Heart right ventricle (tissue), 16 donors: ENCODE data around the gene MRPS18A. TPM values are rescaled to one million over a fixed set of nuclear protein-coding genes. Genes with fewer than 3 reads are reported as not detected.

Source experiments
- ATAC-seq, 8 donors: fragments of 200-7000 bp; cut with Tn5 transposase; one replicate each; pipeline ENCODE4 v1.9.1; 2020; ENCODE audit warnings: mild to moderate bottlenecking in 8 of 8, moderate library complexity in 8 of 8, moderate number of reproducible peaks in 1 of 8
- DNase-seq, 2 donors: peaks; one replicate each; pipeline ENCODE4 v3.0.0-alpha.2; 2020
- H3K27ac ChIP-seq, 10 donors: fragments of 200-600 bp; sonication (generic) in 2 of 10; one replicate each; pipeline versions ENCODE4 v1.5.0 to v1.8.0; 2020 to 2022; ENCODE audit warnings: mild to moderate bottlenecking in 3 of 10
- H3K27me3 ChIP-seq, 7 donors: fragments of 200-600 bp; one replicate each; pipeline ENCODE4 v1.8.0; 2021 to 2022; ENCODE audit warnings: mild to moderate bottlenecking in 2 of 7
- H3K36me3 ChIP-seq, 9 donors: fragments of 200-600 bp; sonication (generic) in 1 of 9; one replicate each; pipeline versions ENCODE4 v1.5.0 to v1.8.0; 2020 to 2022; ENCODE audit warnings: mild to moderate bottlenecking in 2 of 9
- H3K4me1 ChIP-seq, 9 donors: fragments of 200-600 bp; sonication (generic) in 1 of 9; one replicate each; pipeline versions ENCODE4 v1.5.0 to v1.8.0; 2020 to 2022; ENCODE audit warnings: mild to moderate bottlenecking in 4 of 9
- H3K4me3 ChIP-seq, 10 donors: fragments of 200-600 bp; sonication (generic) in 2 of 10; one replicate each; pipeline versions ENCODE4 v1.5.0 to v1.8.0; 2020 to 2022; ENCODE audit warnings: mild to moderate bottlenecking in 7 of 10, moderate library complexity in 2 of 10
- H3K9me3 ChIP-seq, 11 donors: fragments of 200-600 bp in 10 of 11; sonication (generic) in 2 of 11; one replicate each; pipeline versions ENCODE4 v1.5.0 to v1.8.0; 2013 to 2022; ENCODE audit warnings: mild to moderate bottlenecking in 2 of 11, control low read depth in 1 of 11, moderate library complexity in 1 of 11
- CTCF ChIP-seq, 9 donors: fragments of 200-600 bp; sonication (generic) in 2 of 9; IDR thresholded peaks; one replicate each; pipeline versions ENCODE4 v1.5.0 to v1.8.0; 2021 to 2022; ENCODE audit warnings: antibody characterized with exemption in 9 of 9, mild to moderate bottlenecking in 5 of 9, moderate library complexity in 1 of 9
- WGBS, 2 donors: extraction: QIAGEN DNeasy Blood & Tissue Kit; methylation state at CpG; one replicate each; pipeline ENCODE4 v1.1.7; 2013; ENCODE audit warnings: inconsistent platforms in 1 of 2; 5-methylcytosine and 5-hydroxymethylcytosine counted together
- intact Hi-C, 10 donors: fragments of 100-400 bp; cut with DNase I; formaldehyde crosslinking; loops; one replicate each; pipeline versions ENCODE4 v1.11.1 to v1.14.2; 2022
- polyA plus RNA-seq, 2 donors: library from polyadenylated mRNA; stranded (reverse); fragments of 200-250 nt; gene quantifications; one replicate each; pipeline ENCODE4 v1.2.3, GENCODE V29; 2013
- total RNA-seq, 10 donors: library from RNA; stranded (reverse); fragmentation: NEBNext Ultra II Directional in 3 of 10; extraction: Animal tissue kit (Norgen Biotek cat#: 25700) in 3 of 10; gene quantifications; one replicate each; pipeline versions ENCODE4 v1.2.1 to v1.2.4, GENCODE V29; 2021 to 2023
- donor health status: Arrhythmogenic right ventricular cardiomyopathy.
- donor health status: ischemic (EF 13 %, LVEDD 7.1; RV severe dilation, severe dysfunction).
- donor health status: healthy with polysubstance abuse.
- donor health status: DM: no; HTN: yes; CAD: no.
- donor health status: DM: no; HTN: no; CAD: no.
- donor health status: ischemic (EF 25% LVEDD 6.9; RV normal size, moderate dysfunction).
- donor health status: ischemic (EF 25% LVEDD 5.7; RV mildly dilated, moderate dysfunction).
- donor health status: healthy.
- donor health status: DM: yes; HTN: yes; CAD: no.
- donor health status: Ischemic cardiomyopathy.
- donor health status: ischemic (EF 35%, LVEDD 5.7; RV mildly dilated, moderate dysfunction).
- donor health status: nonischemic (EF 11% LVEDD 7.7; RV severe dilation, severe dysfunction).
- donor health status: DM: yes; HTN: yes; CAD: no.
- donor health status: PGD.
- donor health status: ischemic (EF 29% LVEDD 5.4; RV normal size, mild dysfunction).
- donor health status: nonischemic (EF 23%, LVEDD 6.1; RV moderate dilation, normal function).

The MRPS18A gene
- total and polyA plus RNA-seq, 12 donors = 30.4 to 103 (median 40.6) TPM

GRCh38 chr6:43720999-43721398, 33.4 kb upstream of the MRPS18A start:
- no peak for TF ChIP-seq CTCF (IDR thresholded peaks at IDR 0.05)
- Histone ChIP-seq H3K27ac (no peak overlapping the region), H3K36me3 (no peaks in the 10 kb centered on the region), H3K9me3 (no peaks in the 10 kb centered on the region), H3K27me3 (no peaks in the 10 kb centered on the region), H3K4me1 (peaks cover 4 to 44% (median 36%) of the 10 kb centered on the region in 9 donors), H3K4me3 (no peak overlapping the region)
- no peak for ATAC-seq
- WGBS, 2 donors = 89 to 97% methylated on average over 4 of the region's 4 CpGs
- intact Hi-C loops = loop anchor here in 7 of 10 donors (5.0 kb wide), 5 partner anchors 36 to 356 kb away; no protein-coding TSS in a partner anchor
- DNase-seq = no peak

GRCh38 chr6:43719511-43719910, 31.9 kb upstream of the MRPS18A start:
- Histone ChIP-seq H3K36me3 (no peaks in the 10 kb centered on the region), H3K27ac (peak overlapping the region in 9 of 10 donors; percentile 74 to 92 (median 84)), H3K9me3 (no peaks in the 10 kb centered on the region), H3K27me3 (no peaks in the 10 kb centered on the region), H3K4me1 (peaks cover 4 to 52% (median 45%) of the 10 kb centered on the region in 9 donors), H3K4me3 (no peak overlapping the region)
- WGBS, 2 donors = 87 to 93% methylated on average over 7 of the region's 7 CpGs
- TF ChIP-seq CTCF (IDR thresholded peaks at IDR 0.05) = no peak
- ATAC-seq (no peak), DNase-seq (no peak)
- intact Hi-C loops = loop anchor here in 3 of 10 donors (5.0 kb wide), 3 partner anchors 37 to 53 kb away; partner anchors contain the start of gene VEGFA (in 1 of the 3)

DNA sequence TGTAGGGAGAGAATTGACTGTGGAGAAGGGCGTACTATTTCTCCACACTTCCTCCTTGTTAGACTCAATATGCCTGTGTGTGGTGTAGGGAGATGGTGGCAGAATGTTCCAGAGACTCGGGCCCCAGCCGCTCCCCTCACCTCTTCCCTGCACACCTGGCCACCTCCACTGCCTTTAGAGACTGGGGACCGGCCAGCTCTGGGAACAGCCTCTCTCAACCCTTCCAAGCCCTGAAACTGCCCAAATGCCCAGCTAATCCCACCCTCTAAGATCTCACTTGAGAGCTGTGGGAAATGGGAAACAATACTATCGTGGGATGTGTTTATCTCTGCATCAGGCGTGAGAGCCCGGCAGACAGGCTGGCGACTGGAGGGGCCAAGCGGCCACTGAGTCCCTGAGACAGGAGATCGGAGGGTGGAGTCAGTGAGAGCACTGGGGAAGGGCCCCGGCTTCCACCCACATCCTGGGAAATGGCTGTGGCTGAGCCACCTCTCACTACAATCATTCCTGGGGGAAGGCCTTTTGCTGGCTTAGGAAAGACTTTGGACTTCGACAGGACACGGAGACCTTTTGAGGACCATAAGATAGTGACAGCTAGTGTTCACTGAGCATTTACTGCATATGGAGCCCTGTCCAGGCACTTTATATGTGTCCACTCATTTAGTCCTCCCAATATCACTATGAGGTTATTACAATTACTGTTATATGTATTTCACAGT, 31.0 kb upstream of the MRPS18A start:
- ATAC-seq (peak; percentile 11 to 64 (median 54)), DNase-seq (peak in 1 of 2 donors; percentile 50)
- Histone ChIP-seq H3K4me3 (no peak overlapping the region), H3K4me1 (peaks cover 4 to 55% (median 42%) of the 10 kb centered on the region in 9 donors), H3K36me3 (no peaks in the 10 kb centered on the region), H3K27me3 (no peaks in the 10 kb centered on the region), H3K27ac (peak overlapping the region; percentile 31 to 92 (median 82)), H3K9me3 (no peaks in the 10 kb centered on the region)
- no peak for TF ChIP-seq CTCF (IDR thresholded peaks at IDR 0.05)
- intact Hi-C loops = loop anchor here in 3 of 10 donors (5.0 kb wide), 3 partner anchors 36 to 54 kb away; partner anchors contain the start of gene VEGFA (in 1 of the 3)
- 61 to 68% methylated on average over 13 of the region's 13 CpGs for WGBS, 2 donors

DNA sequence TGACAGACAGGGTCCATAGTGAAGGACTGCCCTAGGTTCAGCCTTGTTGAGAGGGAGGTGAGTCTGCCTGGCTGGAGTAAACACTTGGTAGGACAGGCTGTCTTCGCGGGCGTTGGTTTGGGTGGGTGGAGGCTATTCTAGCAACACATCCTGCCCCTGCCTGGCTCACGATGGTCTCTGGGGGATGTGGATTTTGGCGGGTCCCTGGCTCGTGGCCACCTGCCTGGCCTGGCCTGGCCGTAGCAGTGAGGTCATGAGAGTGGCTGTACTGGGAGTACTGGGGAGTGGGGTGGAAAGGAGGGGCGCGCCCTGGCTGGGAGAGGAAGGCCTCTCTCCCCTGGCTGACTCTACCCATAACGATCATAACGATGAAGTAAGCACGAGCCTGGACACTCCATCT, 30.2 kb upstream of the MRPS18A start:
- DNase-seq = peak; percentile 77 to 87
- Histone ChIP-seq H3K4me3 (no peak overlapping the region), H3K27ac (peak overlapping the region; percentile 31 to 92 (median 82)), H3K4me1 (peaks cover 4 to 56% (median 41%) of the 10 kb centered on the region in 9 donors), H3K9me3 (no peaks in the 10 kb centered on the region), H3K27me3 (no peaks in the 10 kb centered on the region), H3K36me3 (no peaks in the 10 kb centered on the region)
- WGBS, 2 donors = 49 to 54% methylated on average over 12 of the region's 12 CpGs
- intact Hi-C loops = loop anchor here in 3 of 10 donors (5.0 kb wide), 3 partner anchors 36 to 54 kb away; partner anchors contain the start of gene VEGFA (in 1 of the 3)
- no peak for TF ChIP-seq CTCF (IDR thresholded peaks at IDR 0.05)
- peak; percentile 30 to 93 (median 86) for ATAC-seq
